Sigmoid colon (tissue), 7 donors: Measurements from ENCODE around the gene CFAP54. TPM values are rescaled to one million over a fixed set of nuclear protein-coding genes. Genes with fewer than 3 reads are reported as not detected.

Source experiments
- DNase-seq: peaks from one replicate; pipeline ENCODE4 v3.0.0-alpha.2; 2019
- H3K27ac ChIP-seq, 4 donors: fragments of 200-600 bp; sonication (generic); one replicate each; pipeline ENCODE4 v1.5.1; 2016 to 2019; ENCODE audit warnings: mild to moderate bottlenecking in 1 of 4
- H3K27me3 ChIP-seq, 3 donors: fragments of 200-600 bp; sonication (generic); one replicate each; pipeline ENCODE4 v1.5.1; 2019; ENCODE audit warnings: mild to moderate bottlenecking in 1 of 3
- H3K36me3 ChIP-seq, 4 donors: fragments of 200-600 bp; sonication (generic); one replicate each; pipeline ENCODE4 v1.5.1; 2016 to 2019
- H3K4me1 ChIP-seq, 4 donors: fragments of 200-600 bp; sonication (generic); one replicate each; pipeline ENCODE4 v1.5.1; 2017 to 2019
- H3K4me3 ChIP-seq, 4 donors: fragments of 200-600 bp; sonication (generic); one replicate each; pipeline ENCODE4 v1.5.1; 2017 to 2019; ENCODE audit warnings: mild to moderate bottlenecking in 2 of 4, moderate library complexity in 1 of 4
- H3K9me3 ChIP-seq, 4 donors: fragments of 200-600 bp in 3 of 4; sonication (generic) in 3 of 4; one replicate each; pipeline versions ENCODE4 v1.5.1 to v1.6.1; 2013 to 2019
- CTCF ChIP-seq, 4 experiments: fragments of 450-650 bp in 3 of 4; fragments of 200-600 bp in 1 of 4; IDR thresholded peaks; one replicate each; pipeline ENCODE4 v1.5.1; 2016 to 2019; ENCODE audit warnings: antibody characterized with exemption in 4 of 4, mild to moderate bottlenecking in 3 of 4, moderate library complexity in 2 of 4
- EP300 ChIP-seq, 4 donors: sonication (generic); formaldehyde crosslinking; IDR thresholded peaks; one replicate each; pipeline ENCODE4 v1.6.1; 2017; ENCODE audit warnings: antibody characterized with exemption in 4 of 4
- POLR2A ChIP-seq, 2 donors: fragments of 450-650 bp; IDR thresholded peaks; one replicate each; pipeline ENCODE4 v1.6.1; 2016; ENCODE audit warnings: antibody characterized with exemption in 2 of 2, mild to moderate bottlenecking in 2 of 2, moderate library complexity in 2 of 2
- POLR2AphosphoS5 ChIP-seq, 4 donors: sonication (generic); formaldehyde crosslinking; IDR thresholded peaks; one replicate each; pipeline ENCODE4 v1.6.1; 2017; ENCODE audit warnings: antibody characterized with exemption in 4 of 4
- WGBS, 2 donors: extraction: QIAGEN DNeasy Blood & Tissue Kit; methylation state at CpG; one replicate each; pipeline ENCODE4 v1.1.7; 2013; 5-methylcytosine and 5-hydroxymethylcytosine counted together
- intact Hi-C: fragments of 100-400 bp; cut with DNase I; formaldehyde crosslinking; loops from one replicate; pipeline ENCODE4 v1.15.1; 2023
- polyA plus RNA-seq, 3 donors: library from polyadenylated mRNA; stranded (reverse); fragments of 200-250 nt; gene quantifications; one replicate each; pipeline ENCODE4 v1.2.3, GENCODE V29; 2013
- total RNA-seq, 4 donors: library from RNA; depleted of rRNA; stranded (reverse); fragments of >200 nt; gene quantifications; one replicate each; pipeline ENCODE4 v1.1.0, GENCODE V29; 2016
- donor health status: healthy with polysubstance abuse.
- donor health status: Bipolar disorder and iron deficiency.
- donor health status: healthy.

CFAP54 gene
- total and polyA plus RNA-seq, 7 donors, result 0.07 to 10.5 (median 3.1) TPM; not detected in 2

GRCh38 chr12:96506776-96507175, 17.4 kb downstream of the CFAP54 start:
- WGBS, 2 donors, result 86 to 94% methylated on average over 1 of the region's 1 CpG
- intact Hi-C loops, result no loop called here
- H3K4me3 ChIP-seq, result no peak overlapping the region
- no peak for DNase-seq
- TF ChIP-seq POLR2A (IDR thresholded peaks at IDR 0.05) (no peak), POLR2AphosphoS5 (IDR thresholded peaks at IDR 0.05) (no peak), EP300 (IDR thresholded peaks at IDR 0.05) (no peak), CTCF (IDR thresholded peaks at IDR 0.05) (no peak)
- H3K9me3 ChIP-seq, result no peaks in the 10 kb centered on the region
- peaks cover 0 to 39% (median 21%) of the 10 kb centered on the region in 4 donors for H3K4me1 ChIP-seq
- H3K27me3 ChIP-seq, result no peaks in the 10 kb centered on the region
- no peaks in the 10 kb centered on the region for H3K36me3 ChIP-seq
- no peak overlapping the region for H3K27ac ChIP-seq

GRCh38 chr12:96510306-96510764, 21.0 kb downstream of the CFAP54 start:
- TF ChIP-seq POLR2A (IDR thresholded peaks at IDR 0.05) (no peak), EP300 (IDR thresholded peaks at IDR 0.05) (peak in 1 of 4 donors; percentile 16), POLR2AphosphoS5 (IDR thresholded peaks at IDR 0.05) (peak; percentile 11 to 79 (median 40)), CTCF (IDR thresholded peaks at IDR 0.05) (no peak)
- intact Hi-C loops, result no loop called here
- H3K27me3 ChIP-seq, result no peaks in the 10 kb centered on the region
- peaks cover 0 to 51% (median 29%) of the 10 kb centered on the region in 4 donors for H3K4me1 ChIP-seq
- H3K9me3 ChIP-seq, result no peaks in the 10 kb centered on the region
- WGBS, 2 donors, result 78 to 85% methylated on average over 3 of the region's 3 CpGs
- DNase-seq, result no peak
- no peaks in the 10 kb centered on the region for H3K36me3 ChIP-seq
- H3K4me3 ChIP-seq, result no peak overlapping the region
- peak overlapping the region; percentile 67 to 83 (median 80) for H3K27ac ChIP-seq

GRCh38 chr12:96513166-96513565, 23.8 kb downstream of the CFAP54 start:
- DNase-seq, result no peak
- H3K27me3 ChIP-seq, result no peaks in the 10 kb centered on the region
- peak overlapping the region in 3 of 4 donors; percentile 10 to 58 (median 50) for H3K27ac ChIP-seq
- no peaks in the 10 kb centered on the region for H3K9me3 ChIP-seq
- TF ChIP-seq POLR2A (IDR thresholded peaks at IDR 0.05) (no peak), EP300 (IDR thresholded peaks at IDR 0.05) (no peak), CTCF (IDR thresholded peaks at IDR 0.05) (no peak), POLR2AphosphoS5 (IDR thresholded peaks at IDR 0.05) (no peak)
- H3K4me3 ChIP-seq, result no peak overlapping the region
- 90 to 95% methylated on average over 5 of the region's 5 CpGs for WGBS, 2 donors
- intact Hi-C loops, result no loop called here
- H3K4me1 ChIP-seq, result peaks cover 0 to 50% (median 33%) of the 10 kb centered on the region in 4 donors
- no peaks in the 10 kb centered on the region for H3K36me3 ChIP-seq

- Histone ChIP-seq H3K27me3 (no peaks in the 10 kb centered on the region), H3K36me3 (no peaks in the 10 kb centered on the region), H3K9me3 (no peaks in the 10 kb centered on the region), H3K4me3 (no peak overlapping the region), H3K4me1 (peaks cover 0 to 45% (median 29%) of the 10 kb centered on the region in 4 donors), H3K27ac (peak overlapping the region; percentile 10 to 58 (median 34))
- intact Hi-C loops, result loop anchor here (2.0 kb wide), 1 partner anchor 113 kb away; the partner anchor contains the start of gene CDK17
- TF ChIP-seq POLR2AphosphoS5 (IDR thresholded peaks at IDR 0.05), result no peak
- no peak for TF ChIP-seq POLR2A (IDR thresholded peaks at IDR 0.05)
- no peak for TF ChIP-seq CTCF (IDR thresholded peaks at IDR 0.05)
- TF ChIP-seq EP300 (IDR thresholded peaks at IDR 0.05), result no peak
- DNase-seq, result no peak
- WGBS, 2 donors, result 78 to 79% methylated on average over 4 of the region's 4 CpGs
Measured at GRCh38 chr12:96513681-96514080, 24.3 kb downstream of the CFAP54 start.

- intact Hi-C loops, result loop anchor here (2.0 kb wide), 1 partner anchor 114 kb away; the partner anchor contains the start of gene CDK17
- Histone ChIP-seq H3K9me3 (no peaks in the 10 kb centered on the region), H3K4me3 (no peak overlapping the region), H3K27me3 (no peaks in the 10 kb centered on the region), H3K27ac (peak overlapping the region in 3 of 4 donors; percentile 10 to 58 (median 50)), H3K36me3 (no peaks in the 10 kb centered on the region), H3K4me1 (peaks cover 0 to 38% (median 22%) of the 10 kb centered on the region in 4 donors)
- 48 to 58% methylated on average over 3 of the region's 3 CpGs for WGBS, 2 donors
- no peak for DNase-seq
- TF ChIP-seq POLR2AphosphoS5 (IDR thresholded peaks at IDR 0.05) (no peak), EP300 (IDR thresholded peaks at IDR 0.05) (no peak), POLR2A (IDR thresholded peaks at IDR 0.05) (no peak), CTCF (IDR thresholded peaks at IDR 0.05) (no peak)
Measured at GRCh38 chr12:96514328-96514727, 25.0 kb downstream of the CFAP54 start.
